HG02588 (cell line): ENCODE results near the gene PML.

Source experiments
- ATAC-seq: cut with Tn5 transposase; IDR thresholded peaks from one replicate; pipeline ENCODE4 v1.9.1; 2021; ENCODE audit warnings: mild to moderate bottlenecking, moderate library complexity; ENCODE audit not compliant: unreplicated experiment

The PML gene

GRCh38 chr15:74006774-74007639 lies 12.5 kb downstream of the PML start:
- ATAC-seq: no peak

- no peak for ATAC-seq
These were observed 13.4 kb downstream of the PML start for GRCh38 chr15:74007820-74008371.

GRCh38 chr15:74008901-74009300 lies 14.4 kb downstream of the PML start:
- ATAC-seq: no peak

GRCh38 chr15:74010929-74011540 lies 16.5 kb downstream of the PML start:
- no peak for ATAC-seq

- no peak for ATAC-seq
These were observed 17.1 kb downstream of the PML start for GRCh38 chr15:74011610-74012009.

- no peak for ATAC-seq
These were observed 18.9 kb downstream of the PML start for GRCh38 chr15:74013374-74013894.

GRCh38 chr15:74019734-74020133 lies 25.2 kb downstream of the PML start:
- no peak for ATAC-seq

- no peak for ATAC-seq
These were observed 28.4 kb downstream of the PML start for GRCh38 chr15:74022706-74023470.

- ATAC-seq: no peak
These were observed 30.2 kb downstream of the PML start for GRCh38 chr15:74024687-74025086.

- ATAC-seq: no peak
These were observed 30.9 kb downstream of the PML start for GRCh38 chr15:74025436-74025835.

GRCh38 chr15:74027688-74028087 lies 33.2 kb downstream of the PML start:
- no peak for ATAC-seq

- no peak for ATAC-seq
These were observed 34.1 kb downstream of the PML start for GRCh38 chr15:74028646-74029045.

GRCh38 chr15:74032046-74032445 lies 37.5 kb downstream of the PML start:
- ATAC-seq: no peak

- no peak for ATAC-seq
These were observed 38.4 kb downstream of the PML start for GRCh38 chr15:74032606-74033561.

- no peak for ATAC-seq
These were observed 39.8 kb downstream of the PML start for GRCh38 chr15:74034206-74034755.

GRCh38 chr15:74035121-74036017 lies 40.9 kb downstream of the PML start:
- ATAC-seq: no peak

GRCh38 chr15:74036271-74037170 lies 42.0 kb downstream of the PML start:
- ATAC-seq: no peak
